Iris pigment epithelial cell (primary cell): ENCODE data around the gene AFG1L.

ENCODE experiments used
- DNase-seq: peaks from one replicate; pipeline ENCODE4 v3.0.0-alpha.2; 2011; ENCODE audit warnings: low read depth

The AFG1L gene

GRCh38 chr6:108453601-108454185, 158.8 kb downstream of the AFG1L start:
- peak; percentile 95 for DNase-seq

DNA sequence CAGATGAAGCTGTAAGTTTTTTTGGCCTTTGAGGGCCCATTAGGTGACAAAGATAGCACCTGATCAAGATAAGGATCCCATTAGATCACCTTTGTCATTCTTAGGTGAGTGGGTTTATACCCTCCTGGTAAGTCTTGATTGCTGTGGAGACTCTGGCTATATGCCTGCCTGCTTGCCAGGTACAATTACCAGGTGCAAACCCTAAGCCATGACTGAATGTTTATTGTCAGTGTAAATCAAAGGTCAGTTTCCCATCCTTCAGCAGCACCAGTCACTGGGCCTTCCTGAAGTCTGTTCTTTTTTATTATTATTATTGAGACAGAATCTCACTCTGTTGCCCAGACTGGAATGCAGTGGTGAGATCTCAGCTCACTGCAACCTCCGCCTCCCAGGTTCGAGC, 159.5 kb downstream of the AFG1L start:
- no peak for DNase-seq

DNA sequence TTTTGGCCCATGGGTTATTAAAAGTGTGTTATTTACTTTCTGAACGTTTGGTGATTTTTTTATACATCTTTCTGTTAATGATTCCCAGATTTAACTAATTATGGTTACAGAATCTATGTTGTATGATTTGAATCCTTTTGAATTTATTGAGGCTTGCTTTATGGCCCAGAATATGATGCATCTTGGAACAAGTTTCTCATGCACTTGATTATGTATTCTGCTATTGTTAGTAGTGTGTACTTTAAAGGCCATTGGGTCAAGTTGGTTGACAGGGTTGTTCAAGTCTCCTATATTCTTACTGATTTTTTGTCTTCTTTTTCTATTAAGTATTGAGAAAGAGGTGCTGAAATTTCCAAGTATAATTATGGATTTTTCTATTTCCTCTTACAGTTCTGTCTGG, 160.8 kb downstream of the AFG1L start:
- DNase-seq: no peak

- peak; percentile 8 for DNase-seq
Observed at GRCh38 chr6:108463784-108464183, 168.9 kb downstream of the AFG1L start.

- no peak for DNase-seq
Observed at GRCh38 chr6:108464418-108465097, 169.7 kb downstream of the AFG1L start.

- DNase-seq: no peak
Observed at GRCh38 chr6:108465098-108465495, 170.2 kb downstream of the AFG1L start.

DNA sequence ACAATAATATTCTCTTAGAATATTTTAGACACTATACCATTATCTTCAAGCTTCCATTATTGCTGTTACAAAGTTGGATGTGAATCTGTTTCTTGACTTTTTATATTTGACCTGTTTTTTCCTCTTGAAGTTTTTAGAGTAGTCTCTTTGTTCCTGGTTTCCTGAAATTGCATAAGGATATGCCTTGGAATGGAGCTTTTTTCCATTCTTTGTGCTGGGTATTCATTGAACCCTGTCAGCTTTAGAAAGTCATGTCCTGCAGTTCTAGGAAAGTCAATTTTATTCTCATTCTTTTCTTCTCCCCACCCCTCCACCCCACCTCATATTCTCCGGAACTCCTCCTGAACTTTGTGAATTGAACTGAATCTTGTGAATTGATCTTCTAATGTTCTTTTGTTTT, 173.5 kb downstream of the AFG1L start:
- no peak for DNase-seq

GRCh38 chr6:108469316-108469715, 174.5 kb downstream of the AFG1L start:
- DNase-seq: no peak

DNA sequence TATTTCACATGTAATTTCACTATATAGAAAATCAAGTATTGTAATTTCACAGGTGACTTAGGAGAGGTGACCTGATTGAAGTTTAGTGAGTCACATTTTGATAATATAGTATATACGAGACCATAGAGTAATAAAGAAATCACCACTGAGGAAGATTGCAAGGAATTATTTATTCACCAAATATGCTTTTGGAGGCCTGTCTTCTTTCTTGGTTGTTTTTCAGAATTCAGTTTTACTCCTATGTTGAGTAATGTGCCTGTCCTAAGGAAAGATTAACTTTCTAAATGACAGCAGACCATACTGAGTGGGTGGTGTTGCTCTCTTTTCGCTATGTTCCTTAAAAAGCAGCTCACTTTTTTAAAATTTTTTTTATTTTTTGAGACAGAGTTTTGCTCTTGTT, 178.3 kb downstream of the AFG1L start:
- DNase-seq: no peak

GRCh38 chr6:108476376-108476775, 181.5 kb downstream of the AFG1L start:
- no peak for DNase-seq

- DNase-seq: no peak
Observed at GRCh38 chr6:108476847-108477430, 182.1 kb downstream of the AFG1L start.

DNA sequence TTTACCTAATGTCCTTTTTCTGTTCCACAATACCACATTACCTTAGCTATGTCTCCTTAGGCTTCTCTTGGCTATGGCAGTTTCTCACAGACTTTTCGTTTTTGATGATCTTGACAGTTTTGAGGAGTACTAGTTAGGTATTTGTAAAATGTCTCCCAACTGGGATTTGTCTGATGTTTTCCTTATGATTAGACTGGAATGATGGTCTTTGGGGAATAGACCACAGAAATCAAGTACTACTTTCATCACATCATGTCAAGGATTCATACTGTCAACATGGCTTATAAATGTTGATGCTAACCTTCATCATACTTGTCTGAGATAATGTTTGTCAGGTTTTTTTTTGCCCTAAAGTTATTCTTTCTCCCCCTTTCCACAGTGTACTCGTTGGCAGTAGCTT, 187.7 kb downstream of the AFG1L start:
- no peak for DNase-seq

- DNase-seq: no peak
Observed at GRCh38 chr6:108484016-108484415, 189.2 kb downstream of the AFG1L start.

DNA sequence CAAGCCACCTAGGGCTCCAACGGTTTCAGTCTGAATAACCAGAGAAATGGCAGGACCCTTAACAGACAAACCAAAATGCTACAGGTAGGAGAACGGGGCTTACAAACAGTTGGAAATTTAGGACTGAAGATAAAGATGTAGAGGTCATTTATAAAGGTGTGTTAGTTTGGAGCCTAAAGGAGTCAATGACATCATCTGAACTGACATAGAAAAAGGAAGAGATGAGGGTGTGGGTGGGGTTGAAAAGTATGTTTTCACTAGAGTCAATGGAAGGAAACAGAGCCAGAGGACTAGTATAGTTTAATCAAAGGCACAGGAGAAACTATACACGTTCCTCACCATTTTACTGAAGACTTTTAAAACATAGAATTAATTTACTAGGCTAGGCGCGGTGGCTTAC, 194.8 kb downstream of the AFG1L start:
- no peak for DNase-seq

GRCh38 chr6:108492131-108492766, 197.4 kb downstream of the AFG1L start:
- peak; percentile 63 for DNase-seq

GRCh38 chr6:108494434-108494833, 199.6 kb downstream of the AFG1L start:
- no peak for DNase-seq

GRCh38 chr6:108497883-108498282, 203.0 kb downstream of the AFG1L start:
- peak; percentile 63 for DNase-seq

- peak; percentile 45 for DNase-seq
Observed at GRCh38 chr6:108501559-108501958, 206.7 kb downstream of the AFG1L start.

GRCh38 chr6:108502832-108503231, 208.0 kb downstream of the AFG1L start:
- no peak for DNase-seq

GRCh38 chr6:108507316-108507715, 212.5 kb downstream of the AFG1L start:
- no peak for DNase-seq

GRCh38 chr6:108510461-108511319, 215.8 kb downstream of the AFG1L start:
- DNase-seq: no peak
